ENCODE measurements around the gene FASN.

Gene FASN

GRCh38 chr17:82062984-82063368 is 35.1 kb downstream of the FASN start:
- Histone ChIP-seq H3K9me3 (replicated peaks; ENCODE audit: insufficient read depth, low read length) (no peaks in the 10 kb centered on the region), H3K27me3 (replicated peaks; ENCODE audit: insufficient read depth, low read length) (no peaks in the 10 kb centered on the region), H3F3A (ENCODE audit: insufficient read depth, low read length) (peaks cover 15% of the 10 kb centered on the region), H3K4me1 (ENCODE audit: low read length) (peaks cover 12% of the 10 kb centered on the region), H3K36me3 (replicated peaks; ENCODE audit: insufficient read depth, low read length) (0 out of 2 replicates have a peak, but pooled peaks cover 4% of the 10 kb centered on the region), H3K4me2 (ENCODE audit: low read depth, low read length) (no peak overlapping the region), H3K79me2 (ENCODE audit: low read length) (peaks cover 30% of the 10 kb centered on the region), H3K9me2 (replicated peaks; ENCODE audit: insufficient read depth, low read length) (no peaks in the 10 kb centered on the region), H2AFZ (ENCODE audit: low read length) (no peak overlapping the region), H3K27ac (ENCODE audit: low read length) (no peak overlapping the region), H4K20me1 (ENCODE audit: insufficient read depth, low read length) (peaks cover 3% of the 10 kb centered on the region; the same call in 1 of the 2 replicates), H3K4me3 (ENCODE audit: low read length) (no peak overlapping the region), H3K9ac (ENCODE audit: low read length) (no peak overlapping the region)
- TF ChIP-seq EZH2phosphoT487 (IDR thresholded peaks at IDR 0.05; ENCODE audit: low read length), result no peak
- TF ChIP-seq EZH2 (optimal IDR thresholded peaks at IDR 0.05; ENCODE audit: low read depth, low read length), result no peak
- no peak for TF ChIP-seq CTCF (IDR thresholded peaks at IDR 0.05; ENCODE audit: low read length)
- no peak for DNase-seq

DNA sequence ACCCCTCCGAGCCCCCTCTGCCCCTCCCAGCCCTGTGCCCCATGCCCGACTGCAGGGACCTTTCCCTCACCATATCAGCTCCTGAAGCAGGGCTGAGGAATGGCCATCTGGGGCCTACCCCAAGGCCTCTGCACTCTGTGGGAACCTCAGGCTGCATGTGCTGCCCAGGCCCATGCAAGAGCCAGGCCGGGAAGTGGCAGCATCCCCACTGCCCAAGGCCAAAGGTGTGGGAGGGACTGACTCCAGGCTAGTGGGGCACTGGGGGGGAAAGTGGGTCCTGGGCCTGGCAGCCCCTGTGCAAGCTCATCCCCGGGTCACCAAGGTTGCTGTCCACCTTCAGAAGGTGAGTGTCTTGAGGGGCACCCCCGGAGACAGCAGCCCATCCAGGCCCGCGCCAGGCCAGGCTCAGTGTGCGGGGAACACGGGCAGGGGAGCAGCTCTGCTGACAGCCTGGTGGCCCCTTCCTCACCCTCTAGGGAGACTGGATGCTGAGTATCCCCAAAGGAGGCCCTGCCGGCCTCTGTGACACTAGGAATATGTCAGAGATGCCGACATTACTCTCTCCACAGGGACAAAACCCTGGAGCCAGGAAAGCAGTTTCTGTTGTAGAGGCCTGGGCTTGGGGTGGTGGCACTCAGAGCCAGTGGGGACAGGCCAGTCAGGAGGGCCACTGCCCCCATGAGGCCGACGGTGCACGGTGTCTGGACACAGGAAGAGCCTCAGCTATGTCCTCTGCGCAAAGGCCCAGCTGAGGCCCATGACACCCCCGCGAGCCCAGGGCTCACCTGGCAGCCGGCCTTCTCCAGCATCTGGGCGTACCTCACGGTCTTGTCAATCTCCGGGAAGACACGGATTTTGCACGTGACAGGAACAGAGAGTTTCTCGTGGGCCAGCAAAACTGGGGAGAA is 35.7 kb downstream of the FASN start:
- Histone ChIP-seq H3K4me1 (ENCODE audit: low read length) (peaks cover 12% of the 10 kb centered on the region), H3K36me3 (replicated peaks; ENCODE audit: insufficient read depth, low read length) (0 out of 2 replicates have a peak, but pooled peaks cover 4% of the 10 kb centered on the region), H3K27ac (ENCODE audit: low read length) (no peak overlapping the region), H4K20me1 (ENCODE audit: insufficient read depth, low read length) (peaks cover 3% of the 10 kb centered on the region; the same call in 1 of the 2 replicates), H2AFZ (ENCODE audit: low read length) (no peak overlapping the region), H3F3A (ENCODE audit: insufficient read depth, low read length) (peaks cover 15% of the 10 kb centered on the region), H3K9ac (ENCODE audit: low read length) (no peak overlapping the region), H3K4me2 (ENCODE audit: low read depth, low read length) (no peak overlapping the region), H3K79me2 (ENCODE audit: low read length) (peaks cover 30% of the 10 kb centered on the region), H3K4me3 (ENCODE audit: low read length) (no peak overlapping the region), H3K9me2 (replicated peaks; ENCODE audit: insufficient read depth, low read length) (no peaks in the 10 kb centered on the region), H3K9me3 (replicated peaks; ENCODE audit: insufficient read depth, low read length) (no peaks in the 10 kb centered on the region), H3K27me3 (replicated peaks; ENCODE audit: insufficient read depth, low read length) (no peaks in the 10 kb centered on the region)
- TF ChIP-seq EZH2 (optimal IDR thresholded peaks at IDR 0.05; ENCODE audit: low read depth, low read length) (no peak), EZH2phosphoT487 (IDR thresholded peaks at IDR 0.05; ENCODE audit: low read length) (no peak), CTCF (IDR thresholded peaks at IDR 0.05; ENCODE audit: low read length) (no peak)
- no peak for DNase-seq

DNA sequence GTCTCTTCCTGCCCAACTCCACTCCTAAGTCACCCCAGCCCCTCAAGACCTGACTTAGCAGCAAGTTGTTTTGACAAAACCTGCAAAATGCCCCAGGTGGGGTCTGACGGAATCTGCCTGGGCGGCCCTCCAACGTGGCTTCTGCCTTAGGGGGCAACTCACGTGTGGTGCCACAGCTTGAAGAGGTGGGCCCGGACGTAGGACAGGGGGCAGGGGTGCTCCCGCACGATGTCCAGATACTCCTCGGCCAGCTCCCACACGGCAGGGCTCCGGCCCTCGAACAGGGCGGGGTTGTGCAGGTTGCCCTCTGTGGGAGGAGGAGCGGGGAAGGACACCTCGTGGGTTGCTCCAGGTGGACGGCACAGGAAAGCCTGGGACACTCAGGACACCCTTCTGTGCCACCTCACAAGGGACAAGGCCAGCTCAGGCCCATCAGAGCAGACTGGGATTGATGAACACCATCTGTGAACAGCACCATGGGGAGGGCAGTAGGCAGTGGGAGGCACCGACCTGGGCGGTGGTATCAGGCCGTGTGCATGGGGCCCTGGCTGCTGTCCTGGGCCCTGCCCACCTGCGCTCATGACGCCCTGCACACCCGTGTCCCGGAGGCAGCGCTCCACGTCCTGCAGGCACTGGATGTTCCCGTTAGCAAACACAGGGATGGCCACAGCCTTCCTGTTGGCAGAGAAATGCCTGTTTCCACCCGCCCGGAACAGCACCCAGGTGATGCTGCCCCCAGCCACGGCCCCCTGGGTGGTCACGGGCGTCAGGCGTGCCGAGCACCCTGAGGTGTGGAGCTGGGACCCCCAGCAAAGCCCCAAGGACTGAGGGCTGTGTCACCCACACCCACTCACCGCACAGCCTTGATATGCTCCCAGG is 36.8 kb downstream of the FASN start:
- H3F3A ChIP-seq (ENCODE audit: insufficient read depth, low read length), result peaks cover 15% of the 10 kb centered on the region
- no peaks in the 10 kb centered on the region for H3K9me3 ChIP-seq (replicated peaks; ENCODE audit: insufficient read depth, low read length)
- no peaks in the 10 kb centered on the region for H3K9me2 ChIP-seq (replicated peaks; ENCODE audit: insufficient read depth, low read length)
- peaks cover 3% of the 10 kb centered on the region; the same call in 1 of the 2 replicates for H4K20me1 ChIP-seq (ENCODE audit: insufficient read depth, low read length)
- no peak for DNase-seq
- H3K4me2 ChIP-seq (ENCODE audit: low read depth, low read length), result no peak overlapping the region
- peaks cover 12% of the 10 kb centered on the region for H3K4me1 ChIP-seq (ENCODE audit: low read length)
- H2AFZ ChIP-seq (ENCODE audit: low read length), result no peak overlapping the region
- TF ChIP-seq EZH2phosphoT487 (IDR thresholded peaks at IDR 0.05; ENCODE audit: low read length) (no peak), CTCF (IDR thresholded peaks at IDR 0.05; ENCODE audit: low read length) (no peak), EZH2 (optimal IDR thresholded peaks at IDR 0.05; ENCODE audit: low read depth, low read length) (no peak)
- H3K27ac ChIP-seq (ENCODE audit: low read length), result no peak overlapping the region
- H3K27me3 ChIP-seq (replicated peaks; ENCODE audit: insufficient read depth, low read length), result no peaks in the 10 kb centered on the region
- H3K79me2 ChIP-seq (ENCODE audit: low read length), result peaks cover 30% of the 10 kb centered on the region
- 0 out of 2 replicates have a peak, but pooled peaks cover 4% of the 10 kb centered on the region for H3K36me3 ChIP-seq (replicated peaks; ENCODE audit: insufficient read depth, low read length)
- no peak overlapping the region for H3K4me3 ChIP-seq (ENCODE audit: low read length)
- H3K9ac ChIP-seq (ENCODE audit: low read length), result no peak overlapping the region

All from MM.1S (cell line).